ENCODE measurements around the gene LRIG3. TPM values are rescaled to one million over a fixed set of nuclear protein-coding genes. Genes with fewer than 3 reads are reported as not detected.

LRIG3 gene
- total and polyA plus RNA-seq, 2 of the 8 experiments (the other 6 are each of a cell fraction or from before 2014, with no cell fraction given), result 6.5 to 9.1 TPM

DNA sequence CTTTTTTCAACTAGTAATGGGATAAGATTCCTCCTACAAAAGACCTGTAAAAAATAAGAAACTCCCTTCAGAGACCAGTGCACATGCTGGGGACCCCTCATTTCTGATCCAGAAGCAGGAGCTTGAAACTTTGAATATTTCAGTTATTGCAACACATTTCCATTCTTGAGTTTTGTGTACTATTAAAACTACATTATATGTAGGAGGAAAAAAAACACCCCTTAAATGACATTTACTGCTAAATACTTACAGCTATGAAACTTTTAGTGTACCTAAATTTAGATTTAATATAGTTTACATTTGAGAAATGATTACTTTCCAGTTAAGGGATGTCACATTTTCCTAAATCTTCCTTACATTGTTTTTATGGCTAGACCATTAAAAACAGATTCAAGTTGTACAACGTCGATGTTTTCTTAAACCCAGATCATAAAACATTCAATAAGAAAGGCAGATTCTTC, 4.1 kb downstream of the LRIG3 start:
- H2BK20ac ChIP-seq (ENCODE audit: low read length), result no peak overlapping the region
- H3K9ac ChIP-seq (replicated peaks in 1 of 4; ENCODE audit: extremely low read depth in 1 of 4, low read depth in 3 of 4, low read length in 3 of 4), result no peak overlapping the region
- H2BK12ac ChIP-seq (ENCODE audit: low read depth, low read length), result no peak overlapping the region
- no peaks in the 10 kb centered on the region for H3K79me1 ChIP-seq (ENCODE audit: low read depth, low read length)
- POLR2A ChIA-PET (ENCODE audit: partially characterized antibody), result no interaction called here
- H3K56ac ChIP-seq (replicated peaks; ENCODE audit: insufficient read length, low read depth, low read length), result no peak overlapping the region
- no peaks in the 10 kb centered on the region for H4K20me1 ChIP-seq (replicated peaks in 1 of 2; ENCODE audit: control insufficient read depth in 1 of 2, insufficient read depth in 2 of 2, low read length in 2 of 2)
- no peak overlapping the region for H4K8ac ChIP-seq (ENCODE audit: extremely low read depth, insufficient read depth, low read length)
- no peak overlapping the region for H2AK5ac ChIP-seq (ENCODE audit: low read depth, low read length)
- H4K91ac ChIP-seq (replicated peaks; ENCODE audit: insufficient read length, low read length), result no peak overlapping the region
- FAIRE-seq (no peak), DNase-seq (ENCODE audit: low read depth in 1 of 2, low spot score in 2 of 2) (no peak)
- CTCF ChIA-PET (ENCODE audit: partially characterized antibody), result interaction anchor here (1.5 to 1.6 kb wide), 2 partner anchors 9 to 234 kb away, joined by 3 to 5 read pairs; no protein-coding TSS in a partner anchor
- H3K36me3 ChIP-seq (ENCODE audit: control insufficient read depth in 2 of 4, insufficient read depth in 4 of 4, low read length in 3 of 4), result peaks cover 0 to 3% (median 0%) of the 10 kb centered on the region in 4 experiments; a peak in 2 of 8 replicates
- H3K4me1 ChIP-seq (replicated peaks in 1 of 4; ENCODE audit: control insufficient read depth in 3 of 4, insufficient read depth in 4 of 4, low read length in 3 of 4), result peaks cover 0 to 6% (median 1%) of the 10 kb centered on the region in 4 experiments; a peak in 4 of 7 replicates
- 95% methylated on average over 2 of the region's 2 CpGs; no CpG with 5 or more reads in 1 of the 2 experiments for WGBS, 2 experiments (ENCODE audit: extremely low coverage in 1 of 2, insufficient coverage in 1 of 2, insufficient read length in 1 of 2, insufficient replicate concordance in 2 of 2, low coverage in 1 of 2, low lambda C conversion rate in 2 of 2, missing lambda C conversion rate in 1 of 2)
- no peak overlapping the region for H3K27ac ChIP-seq (ENCODE audit: low read depth, low read length)
- no peak overlapping the region for H3K14ac ChIP-seq (ENCODE audit: insufficient read length)
- H4K5ac ChIP-seq (ENCODE audit: insufficient read length, low read depth, low read length), result no peak overlapping the region
- no peak overlapping the region for H2BK15ac ChIP-seq (ENCODE audit: low read length)
- H2BK120ac ChIP-seq (replicated peaks; ENCODE audit: low read depth, low read length), result no peak overlapping the region
- H2BK5ac ChIP-seq (ENCODE audit: low read depth, low read length), result no peak overlapping the region
- peaks cover 0 to 5% (median 2%) of the 10 kb centered on the region in 4 experiments; a peak in 2 of 7 replicates for H3K27me3 ChIP-seq (replicated peaks in 1 of 4; ENCODE audit: control insufficient read depth in 3 of 4, extremely low read depth in 1 of 4, insufficient read depth in 3 of 4, low read length in 3 of 4)
- H2AFZ ChIP-seq (ENCODE audit: low read length), result no peak overlapping the region
- H3K79me2 ChIP-seq (ENCODE audit: control insufficient read depth in 1 of 2, insufficient read depth in 2 of 2, low read length in 2 of 2), result peaks cover 0 to 37% of the 10 kb centered on the region in 2 experiments; a peak in 2 of 4 replicates
- peaks cover 9% of the 10 kb centered on the region for H3K23me2 ChIP-seq (ENCODE audit: low read depth, low read length)
- H3K18ac ChIP-seq (ENCODE audit: extremely low read depth, low read length), result no peak overlapping the region
- no peak for TF ChIP-seq FOSL1 (IDR thresholded peaks at IDR 0.05; ENCODE audit: insufficient read depth, low read depth, low read length)
- no peak for TF ChIP-seq EZH2 (IDR thresholded peaks at IDR 0.05; ENCODE audit: low read depth, low read length, severe bottlenecking)
- TF ChIP-seq GTF2F1 (IDR thresholded peaks at IDR 0.05; ENCODE audit: borderline replicate concordance, low read depth, low read length), result no peak
- TF ChIP-seq RAD21 (IDR thresholded peaks at IDR 0.05 in 1 of 2, conservative IDR thresholded peaks at IDR 0.05 in 1 of 2; ENCODE audit: low read depth in 2 of 2, low read length in 2 of 2), result no peak
- no peak for TF ChIP-seq TAF7 (optimal IDR thresholded peaks at IDR 0.05; ENCODE audit: borderline replicate concordance, low read depth, low read length)
- TF ChIP-seq ASH2L (IDR thresholded peaks at IDR 0.05; ENCODE audit: low read length), result no peak
- TF ChIP-seq RBBP5 (IDR thresholded peaks at IDR 0.05; ENCODE audit: borderline replicate concordance, low read depth, low read length), result no peak
- no peak for TF ChIP-seq KDM1A (IDR thresholded peaks at IDR 0.05; ENCODE audit: borderline replicate concordance, low read length)
- TF ChIP-seq KDM4A (IDR thresholded peaks at IDR 0.05; ENCODE audit: low read depth, low read length, severe bottlenecking), result no peak
- no peak for TF ChIP-seq HDAC6 (IDR thresholded peaks at IDR 0.05; ENCODE audit: low read depth, low read length)
- no peak for TF ChIP-seq CHD2 (IDR thresholded peaks at IDR 0.05; ENCODE audit: low read length)
- no peak for TF ChIP-seq CBX8 (IDR thresholded peaks at IDR 0.05; ENCODE audit: borderline replicate concordance, low read depth, low read length)
- no peak overlapping the region for H3K4me3 ChIP-seq (ENCODE audit: extremely low read depth in 1 of 4, insufficient read depth in 2 of 4, low read depth in 3 of 4, low read length in 4 of 4)
- H3K9me3 ChIP-seq (ENCODE audit: insufficient read depth in 2 of 2, low read depth in 1 of 2, low read length in 1 of 2), result no peaks in the 10 kb centered on the region
- H3K4me2 ChIP-seq (ENCODE audit: insufficient read depth in 1 of 2, low read depth in 2 of 2, low read length in 2 of 2), result no peak overlapping the region
- H3K23ac ChIP-seq (ENCODE audit: insufficient read length), result no peak overlapping the region
- no peak overlapping the region for H3K4ac ChIP-seq (replicated peaks; ENCODE audit: insufficient read length, low read depth, low read length)
